Spleen (tissue), 7 donors: Measurements from ENCODE around the gene SLC22A23.

Source experiments
- POLR2A ChIP-seq, 3 donors: fragments of 450-650 bp; IDR thresholded peaks; one replicate each; pipeline ENCODE4 v1.5.1; 2017; ENCODE audit warnings: antibody characterized with exemption in 3 of 3, mild to moderate bottlenecking in 1 of 3
- POLR2AphosphoS5 ChIP-seq, 3 donors: sonication (generic); formaldehyde crosslinking; IDR thresholded peaks; one replicate each; pipeline ENCODE4 v1.5.1; 2017; ENCODE audit warnings: antibody characterized with exemption in 3 of 3
- TF ChIP-seq, protein P1 (sequence below), 11 experiments: fragments of 200-600 bp in 7 of 11; fragments of 450-650 bp in 4 of 11; sonication (generic) in 4 of 11; IDR thresholded peaks in 8 of 11; conservative IDR thresholded peaks in 3 of 11; 1 replicate in 7 of 11; 2 replicates in 4 of 11; pipeline versions ENCODE4 v1.4.0 to v1.8.0; 2016 to 2021; ENCODE audit warnings: antibody characterized with exemption in 11 of 11, inconsistent platforms in 4 of 11, mild to moderate bottlenecking in 1 of 11
- donor health status: DM: no; HTN: no; CAD: no; lungs with moderate emphysema.
- donor health status: DM: no; HTN: no; CAD: no.
- donor health status: DM: no; HTN: no; CAD: no.

DNA sequence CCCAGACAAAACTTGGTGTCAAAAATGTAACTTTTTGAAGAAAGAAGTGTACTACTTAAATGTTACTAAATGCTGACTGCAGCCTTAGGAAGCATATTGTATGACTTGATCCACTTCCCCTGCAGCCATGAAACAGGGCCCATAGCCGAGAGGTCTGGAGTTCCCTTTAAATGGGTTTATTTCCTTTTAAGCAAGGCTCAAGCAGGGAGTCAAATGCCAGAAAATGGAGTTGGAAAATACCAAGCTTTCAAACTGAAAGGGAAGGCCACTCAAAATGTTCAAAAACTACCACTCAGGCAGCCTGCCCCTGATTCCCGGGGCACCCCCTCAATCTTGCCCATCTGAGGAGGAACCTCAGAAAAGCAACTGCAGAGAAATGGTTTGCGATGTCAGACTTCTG, 43.3 kb downstream of the SLC22A23 start:
- TF ChIP-seq, protein P1, sequence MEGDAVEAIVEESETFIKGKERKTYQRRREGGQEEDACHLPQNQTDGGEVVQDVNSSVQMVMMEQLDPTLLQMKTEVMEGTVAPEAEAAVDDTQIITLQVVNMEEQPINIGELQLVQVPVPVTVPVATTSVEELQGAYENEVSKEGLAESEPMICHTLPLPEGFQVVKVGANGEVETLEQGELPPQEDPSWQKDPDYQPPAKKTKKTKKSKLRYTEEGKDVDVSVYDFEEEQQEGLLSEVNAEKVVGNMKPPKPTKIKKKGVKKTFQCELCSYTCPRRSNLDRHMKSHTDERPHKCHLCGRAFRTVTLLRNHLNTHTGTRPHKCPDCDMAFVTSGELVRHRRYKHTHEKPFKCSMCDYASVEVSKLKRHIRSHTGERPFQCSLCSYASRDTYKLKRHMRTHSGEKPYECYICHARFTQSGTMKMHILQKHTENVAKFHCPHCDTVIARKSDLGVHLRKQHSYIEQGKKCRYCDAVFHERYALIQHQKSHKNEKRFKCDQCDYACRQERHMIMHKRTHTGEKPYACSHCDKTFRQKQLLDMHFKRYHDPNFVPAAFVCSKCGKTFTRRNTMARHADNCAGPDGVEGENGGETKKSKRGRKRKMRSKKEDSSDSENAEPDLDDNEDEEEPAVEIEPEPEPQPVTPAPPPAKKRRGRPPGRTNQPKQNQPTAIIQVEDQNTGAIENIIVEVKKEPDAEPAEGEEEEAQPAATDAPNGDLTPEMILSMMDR (IDR thresholded peaks at IDR 0.05 in 8 of 11, conservative IDR thresholded peaks at IDR 0.05 in 3 of 11): no peak
- no peak for TF ChIP-seq POLR2A (IDR thresholded peaks at IDR 0.05)
- TF ChIP-seq POLR2AphosphoS5 (IDR thresholded peaks at IDR 0.05): no peak
